Measurements from ENCODE around the gene CAPN14. TPM values are rescaled to one million over a fixed set of nuclear protein-coding genes. Genes with fewer than 3 reads are reported as not detected.

The CAPN14 gene
- total RNA-seq, 1 donor from 2014 or later = 0.20 TPM

DNA sequence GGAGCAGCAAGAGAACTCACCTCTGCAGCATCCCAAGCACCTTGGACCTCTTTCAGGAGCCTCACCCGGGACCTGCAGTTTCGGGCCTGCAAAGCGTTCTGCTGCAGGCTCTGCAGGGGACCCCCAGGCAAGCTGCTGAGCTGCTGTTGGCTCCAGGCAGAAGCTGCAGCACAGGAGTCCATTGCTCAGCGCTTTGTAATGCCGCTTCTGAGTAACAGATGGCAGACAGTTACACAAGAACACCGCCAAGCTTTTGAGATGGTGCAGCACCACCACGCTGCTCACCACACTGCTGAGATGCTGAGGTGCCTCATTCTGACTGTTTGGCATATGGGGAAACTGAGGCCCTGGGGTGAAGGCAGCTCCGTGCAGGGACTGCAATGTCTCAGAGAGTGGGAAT, 77.2 kb downstream of the CAPN14 start:
- no peak for DNase-seq (ENCODE audit: low read depth)

DNA sequence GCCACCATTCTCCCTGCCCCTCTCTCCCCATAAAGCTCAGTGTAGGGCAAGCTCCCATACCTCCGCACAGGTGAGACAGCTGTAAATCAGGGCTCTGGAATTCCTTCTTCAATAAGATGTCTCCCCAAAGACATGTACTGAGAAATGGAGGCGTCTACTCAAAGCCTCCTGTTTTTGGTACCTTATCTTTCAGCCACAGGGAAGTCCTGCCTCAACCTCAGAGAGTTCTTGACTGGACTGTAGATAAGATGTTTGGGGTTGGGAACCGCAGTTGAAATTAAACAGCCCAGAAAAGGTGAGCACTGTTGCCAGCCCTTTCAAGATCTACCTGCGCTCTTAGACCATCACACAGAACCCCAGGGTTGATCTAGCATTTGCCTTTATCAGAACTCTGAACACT, 77.6 kb downstream of the CAPN14 start:
- no peak for DNase-seq (ENCODE audit: low read depth)

DNA sequence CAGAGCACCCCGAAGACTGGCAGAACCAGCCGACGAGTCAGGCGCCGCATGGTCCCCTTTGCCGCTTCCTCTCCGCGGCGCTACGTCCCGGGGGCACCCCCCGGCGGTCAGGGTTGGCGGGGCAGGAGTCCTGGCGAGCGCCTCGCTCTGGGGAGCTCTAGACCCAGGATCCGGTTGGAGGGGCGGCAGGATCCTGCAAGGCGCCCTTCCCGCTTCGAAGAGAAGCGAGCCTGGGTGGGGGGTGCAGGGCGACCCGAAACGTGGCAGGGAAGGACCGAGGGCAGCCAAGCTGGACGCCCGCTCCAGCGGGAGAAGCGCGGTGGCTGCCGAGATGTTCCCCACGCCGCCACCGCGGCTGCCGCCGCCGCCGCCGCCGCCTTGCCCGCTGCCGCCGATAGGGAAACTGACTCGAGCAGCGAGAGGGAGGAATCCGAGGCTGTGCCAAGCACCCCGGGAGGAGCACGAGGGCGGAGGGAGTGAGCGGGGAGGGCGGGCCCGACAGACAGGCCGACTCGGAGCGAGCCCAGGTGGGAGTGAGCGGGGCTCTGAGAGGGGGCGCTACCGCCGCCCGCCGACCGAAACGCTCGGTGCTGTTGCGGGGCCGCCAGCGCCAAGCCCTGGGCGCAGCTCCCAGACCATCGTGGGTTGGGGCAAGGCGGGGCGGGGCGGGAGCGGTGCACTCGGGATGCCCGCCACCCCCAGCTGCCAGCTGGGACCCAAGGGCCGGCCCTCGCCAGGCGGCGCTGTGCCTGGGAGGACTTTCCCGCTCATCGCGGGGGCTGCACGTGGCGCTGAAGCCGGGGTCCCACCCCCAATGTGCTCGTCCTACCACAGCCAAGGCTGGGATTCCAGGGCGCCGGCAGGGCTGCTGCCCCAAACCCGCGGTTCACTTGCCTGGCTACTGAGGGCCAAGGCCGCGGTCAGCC, 79.0 kb downstream of the CAPN14 start, which contains the start of gene GALNT14:
GALNT14 (minus strand) TSS at position 404 of the 926 bp plus-strand sequence; CDS start at position 50, 354 bp downstream.
- DNase-seq (ENCODE audit: low read depth) = peak; percentile 56

DNA sequence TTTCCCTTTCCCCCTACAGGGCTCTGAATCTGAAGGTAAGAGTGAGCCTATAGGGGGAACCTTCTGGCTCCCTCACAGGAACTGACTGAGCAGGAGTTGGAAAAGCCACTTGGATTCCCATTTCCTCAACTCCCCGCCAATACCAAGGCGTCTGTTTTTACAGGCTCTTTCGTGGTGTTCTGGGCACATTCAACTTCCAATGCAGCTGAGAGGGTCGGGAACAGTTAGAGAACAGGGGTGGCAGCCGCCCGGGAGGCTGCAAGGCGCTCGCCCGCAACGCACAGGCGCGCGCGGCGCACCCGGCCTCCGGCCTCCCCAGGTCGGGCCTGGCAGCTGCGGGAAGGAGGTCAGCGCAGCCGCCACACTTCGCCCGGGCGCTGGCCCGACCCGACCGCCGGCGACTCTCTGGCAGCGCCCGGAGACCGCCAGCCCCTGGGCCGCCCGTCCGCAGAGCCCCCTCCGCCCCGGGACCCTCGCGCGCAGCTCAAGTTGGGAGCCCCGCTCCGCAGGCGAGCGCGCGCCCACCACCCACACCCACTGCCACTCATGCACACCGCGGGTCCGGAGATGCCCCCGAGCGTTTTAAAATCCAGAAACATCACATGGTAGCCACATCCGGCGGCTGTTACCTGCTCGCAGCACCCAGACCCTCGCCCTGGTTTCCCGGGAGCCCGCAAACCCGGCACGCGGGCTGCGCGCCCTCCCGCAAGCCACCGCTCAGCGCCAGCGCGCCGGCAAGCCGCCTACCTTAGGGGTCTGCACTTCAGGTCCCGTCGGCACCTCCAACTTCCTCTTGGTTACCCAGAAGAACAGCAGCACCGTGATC, 79.9 kb downstream of the CAPN14 start:
- DNase-seq (ENCODE audit: low read depth) = no peak

DNA sequence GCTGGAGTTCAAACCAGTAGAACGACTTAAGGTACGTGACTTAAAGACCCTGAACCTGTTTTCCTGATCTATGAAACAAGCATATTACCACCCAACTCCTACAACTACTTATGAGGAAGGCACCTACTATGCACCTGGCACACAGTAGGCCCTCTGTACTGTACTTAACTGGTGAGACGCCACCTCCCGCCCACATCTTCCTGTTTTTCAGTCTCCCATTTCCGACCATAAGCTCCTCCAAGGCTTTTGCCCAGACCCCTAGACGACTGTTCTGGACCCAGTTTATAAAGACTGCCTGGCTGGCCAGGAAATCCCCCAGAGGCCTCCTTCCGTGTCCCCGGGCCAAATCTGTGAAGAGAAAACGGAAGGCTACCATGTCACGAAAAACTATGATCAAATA, 80.6 kb downstream of the CAPN14 start:
- DNase-seq (ENCODE audit: low read depth) = no peak

DNA sequence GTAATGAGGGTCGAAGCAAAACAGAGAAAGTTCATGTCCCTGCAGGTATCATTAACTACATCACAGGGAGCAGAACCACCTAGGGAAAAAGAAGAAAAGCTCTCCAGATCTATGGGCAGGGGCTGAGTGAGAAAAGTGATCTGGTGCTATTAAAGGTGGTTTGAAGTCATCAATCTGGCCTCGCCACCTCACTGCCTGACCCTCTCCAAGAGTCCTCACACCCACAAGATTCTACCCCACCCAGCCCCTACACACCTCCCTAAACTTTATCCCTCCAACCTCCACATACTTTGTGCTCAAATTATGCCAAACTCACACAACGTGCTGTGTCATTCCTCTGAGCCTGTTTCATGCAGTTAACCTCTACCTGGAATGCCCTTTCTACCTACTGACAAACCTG, 81.3 kb downstream of the CAPN14 start:
- DNase-seq (ENCODE audit: low read depth) = no peak

DNA sequence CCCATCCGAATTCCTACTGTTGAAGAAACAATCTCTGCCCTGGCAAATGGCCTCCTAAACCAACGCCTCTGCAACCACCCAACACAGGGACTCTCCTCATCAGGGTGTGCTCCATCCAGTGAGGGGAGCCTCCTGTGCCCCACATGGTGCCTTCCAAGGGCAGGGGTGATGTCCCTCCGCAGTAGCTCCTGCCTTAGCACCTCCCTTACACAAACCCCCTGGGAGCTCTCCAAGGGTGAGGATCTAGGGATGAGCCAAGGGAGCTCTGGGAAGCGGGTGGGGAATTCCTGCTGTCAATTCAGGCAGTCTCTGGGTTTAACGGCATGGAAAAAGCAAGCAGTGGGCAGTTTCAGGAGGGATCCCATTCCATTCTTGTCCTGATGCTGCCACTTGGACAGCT, 82.8 kb downstream of the CAPN14 start:
- DNase-seq (ENCODE audit: low read depth) = no peak

DNA sequence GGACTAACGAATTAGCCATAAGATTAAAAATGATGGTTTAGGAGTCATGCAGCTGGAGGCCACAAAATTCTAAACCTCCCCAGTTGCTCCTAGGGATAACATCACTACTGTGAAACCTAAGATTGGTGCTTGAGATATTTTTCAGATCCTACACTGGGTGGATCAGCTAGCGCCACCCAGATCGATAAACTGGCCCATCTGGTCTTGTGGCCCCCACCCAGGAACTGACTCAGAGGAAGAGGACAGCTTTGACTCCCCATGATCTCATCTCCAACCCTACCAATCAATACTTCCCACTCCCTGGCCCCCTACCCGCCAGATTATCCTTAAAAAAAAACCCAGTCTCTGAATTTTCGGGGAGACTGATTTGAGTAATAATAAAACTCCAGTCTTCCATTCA, 84.5 kb downstream of the CAPN14 start:
- DNase-seq (ENCODE audit: low read depth) = no peak

DNA sequence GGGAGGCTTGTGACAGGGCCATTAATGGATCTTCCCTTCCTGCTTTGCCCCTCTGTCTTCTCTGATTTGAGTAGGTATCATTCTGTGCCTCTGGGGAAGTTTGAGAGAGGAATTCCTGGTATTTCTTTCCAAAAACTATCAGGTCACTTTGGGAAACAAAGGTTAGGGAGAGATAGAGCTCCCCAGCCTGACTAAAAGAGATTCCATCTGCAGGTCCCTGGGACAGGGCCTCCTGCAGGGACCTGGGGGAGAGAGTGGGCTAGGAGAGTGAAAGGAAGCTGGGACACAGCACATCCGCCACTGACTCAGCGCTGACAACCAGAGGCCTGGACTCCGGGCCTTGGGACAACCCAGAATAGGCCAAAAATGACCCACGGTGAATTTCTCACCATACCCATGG, 85.4 kb downstream of the CAPN14 start:
- no peak for DNase-seq (ENCODE audit: low read depth)

DNA sequence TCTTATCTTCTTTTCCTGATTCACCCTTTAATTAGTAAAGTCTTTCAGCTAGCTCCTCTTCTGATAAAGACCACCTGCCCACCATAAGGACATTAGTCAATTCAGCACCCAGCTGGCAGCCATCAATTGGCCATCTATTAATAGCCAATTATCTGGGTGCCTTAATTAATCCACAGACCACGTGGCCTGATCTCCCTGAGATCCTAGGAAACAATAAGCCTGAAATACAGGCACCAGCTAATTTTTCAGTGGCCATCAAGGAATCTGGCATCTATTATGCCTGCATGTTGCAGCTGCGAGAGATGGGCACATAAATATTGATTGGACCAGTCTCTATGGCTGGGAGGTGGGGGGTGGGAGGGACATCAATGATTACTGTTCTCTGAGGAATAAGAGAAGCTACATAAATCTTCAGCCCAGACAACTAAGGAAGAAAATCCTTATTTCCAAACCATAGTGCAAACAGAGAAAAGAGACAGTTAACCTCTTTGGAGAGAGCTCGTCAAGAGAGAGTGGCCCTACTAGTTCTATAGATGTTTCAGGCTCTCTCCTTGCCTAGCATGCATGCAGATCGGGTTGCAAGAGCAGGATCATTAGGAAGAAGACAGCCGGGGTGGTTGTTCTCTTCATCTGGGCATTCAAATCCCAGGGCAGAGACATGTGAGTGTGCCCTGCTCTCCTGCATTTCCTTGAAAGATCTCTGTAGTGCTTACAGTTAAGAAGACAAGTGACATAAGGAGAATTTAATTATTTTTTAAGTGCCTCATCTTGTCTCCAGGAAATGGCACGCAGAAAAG, 87.7 kb downstream of the CAPN14 start:
- DNase-seq (ENCODE audit: low read depth) = no peak

DNA sequence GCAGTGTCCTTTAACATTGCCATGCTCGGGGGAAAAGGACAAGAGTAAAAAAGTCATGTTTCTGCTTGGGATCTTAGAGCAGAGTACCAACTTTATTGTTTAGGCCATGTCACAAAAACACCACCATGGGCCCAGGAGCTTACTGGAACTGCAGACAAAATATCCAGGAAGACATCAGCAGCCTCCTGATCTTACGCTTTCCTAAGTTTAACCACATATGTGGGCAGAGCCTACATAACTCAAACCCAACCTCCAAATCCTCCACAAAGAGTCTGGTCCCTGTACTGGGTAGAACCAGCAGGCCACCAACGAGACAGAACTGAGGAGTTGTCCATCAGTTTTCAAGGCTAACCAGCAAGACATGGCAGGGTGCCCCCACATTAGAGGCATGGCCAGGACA, 89.4 kb downstream of the CAPN14 start:
- DNase-seq (ENCODE audit: low read depth) = peak; percentile 86

DNA sequence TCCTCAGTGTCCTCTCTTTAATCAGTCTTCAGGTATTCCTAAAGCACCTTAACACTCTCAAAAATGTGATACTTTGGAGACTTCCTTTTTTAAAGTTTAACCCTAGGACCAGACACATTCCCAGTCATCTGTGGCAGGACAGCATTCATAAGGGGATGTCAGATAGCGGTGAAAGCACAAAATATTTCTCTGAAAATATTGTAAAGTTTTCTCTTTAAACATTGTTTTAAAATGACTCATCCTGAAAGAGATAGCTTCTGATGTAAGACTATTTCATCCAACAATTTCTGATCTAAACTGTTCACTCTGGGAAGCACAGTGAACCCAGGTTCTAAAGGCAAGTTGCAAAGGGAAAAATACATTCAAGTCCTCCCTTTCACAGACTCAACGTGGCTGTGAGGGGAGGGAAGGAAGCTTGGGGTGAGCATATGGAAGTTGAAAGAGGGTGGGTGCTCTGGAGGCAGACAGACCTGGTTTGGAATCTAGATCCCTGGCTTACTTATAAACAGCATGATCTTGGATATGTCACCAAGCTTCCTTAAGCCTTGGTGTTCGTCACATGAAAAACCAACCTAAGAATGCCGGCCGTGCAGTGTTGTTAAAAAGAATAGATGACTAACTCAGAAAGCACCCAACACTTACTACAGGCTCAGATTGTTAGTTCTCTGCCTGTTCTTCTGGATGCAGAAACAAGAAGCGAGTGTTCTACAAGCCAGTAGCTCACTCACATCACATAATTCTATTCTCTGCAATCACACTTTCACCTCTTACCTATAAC, 91.2 kb downstream of the CAPN14 start:
- DNase-seq (ENCODE audit: low read depth) = peak; percentile 95

DNA sequence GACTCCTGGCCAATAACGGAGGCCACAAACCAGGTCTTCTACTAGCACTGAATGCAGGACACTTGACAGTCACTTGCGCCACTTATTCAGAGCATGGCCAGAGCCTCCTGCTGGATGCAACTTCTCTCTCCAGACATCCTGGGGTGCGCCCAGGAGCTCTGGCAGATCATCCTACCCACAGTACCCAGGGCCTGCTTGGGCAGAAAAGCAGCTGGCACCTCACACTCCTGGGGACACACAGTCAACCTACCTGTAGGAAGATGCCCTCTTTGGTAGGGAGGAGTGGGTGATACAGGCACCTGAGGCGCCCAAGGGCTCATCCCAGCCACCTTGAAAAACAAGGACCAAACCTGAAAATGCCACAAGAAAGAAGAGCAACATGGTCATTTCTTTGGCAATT, 92.4 kb downstream of the CAPN14 start:
- DNase-seq (ENCODE audit: low read depth) = no peak

Other genes with a start within 250 kb of the CAPN14 start
- gene GALNT14, start 79.1 kb downstream of the CAPN14 start, total RNA-seq = 93.3 and 151 TPM in 2 replicates
- 5.4 and 9.5 TPM in 2 replicates for gene EHD3, start 16.6 kb upstream of the CAPN14 start, total RNA-seq
- 2.0 and 25.9 TPM in 2 replicates for gene XDH, start 197.2 kb upstream of the CAPN14 start, total RNA-seq

Data from renal cortical epithelial cell (primary cell).